HCT116 (cell line): ENCODE data around the gene CHURC1. TPM values are rescaled to one million over a fixed set of nuclear protein-coding genes. Genes with fewer than 3 reads are reported as not detected.

Experiments
- ATAC-seq: fragments of 200-7000 bp; cut with Tn5 transposase; 2 replicates; pipeline ENCODE4 v1.9.1; 2020; ENCODE audit warnings: mild to moderate bottlenecking, moderate library complexity
- BruUV-seq: library from RNA; stranded (reverse); fragments of 400-500 nt; replicated peaks from 2 replicates; lab custom pipeline; 2021; lab: Mats Ljungman, UMichigan
- CTCF ChIA-PET: fragments of 300-600 bp; sonication (Branson Sonifier 250); formaldehyde crosslinking; loops from one replicate; lab custom pipeline; 2021; ENCODE audit warnings: antibody characterized with exemption; lab: Charles Lee
- POLR2A ChIA-PET: fragments of 300-600, 350-600 bp; sonication (Branson Sonifier 250); formaldehyde crosslinking; loops from one replicate; lab custom pipeline; 2021; ENCODE audit warnings: antibody characterized with exemption; lab: Charles Lee
- RAD21 ChIA-PET, 2 experiments: fragments of 300-600 bp; sonication (Branson Sonifier 250); formaldehyde crosslinking; loops; one replicate each; lab custom pipeline; 2023; ENCODE audit warnings: low total read pairs in 2 of 2; ENCODE audit not compliant: uncharacterized antibody in 2 of 2, unreplicated experiment in 2 of 2, low non-redundant PET in 1 of 2; lab: Charles Lee
- DNase-seq: peaks from one replicate; pipeline ENCODE4 v3.0.0-alpha.2; 2010; ENCODE audit warnings: low read depth, low spot score
- H2AFZ ChIP-seq: fragments of 200-600 bp; shearing (Covaris generic), sonication (generic); 2 replicates; pipeline ENCODE4 v1.6.1; 2017; ENCODE audit warnings: low read depth, mixed run types, mixed read lengths, antibody characterized with exemption, low read length; ENCODE audit not compliant: poor library complexity, severe bottlenecking
- H3K27ac ChIP-seq: 2 replicates; pipeline ENCODE4 v1.5.1; 2012; ENCODE audit warnings: low read depth, low read length
- H3K27me3 ChIP-seq: fragments of 200-600 bp; sonication (generic); 2 replicates; pipeline ENCODE4 v1.6.1; 2016; ENCODE audit warnings: mixed run types, low read length, mixed read lengths; ENCODE audit not compliant: insufficient read depth
- H3K36me3 ChIP-seq, 2 experiments: fragments of 200-500 bp in 1 of 2; fragments of 200-600 bp in 1 of 2; sonication (Bioruptor generic) in 1 of 2; sonication (generic) in 1 of 2; 2 replicates each; pipeline versions ENCODE4 v1.5.1 to v1.6.1; 2014 to 2016; ENCODE audit warnings: low read length in 2 of 2, inconsistent platforms in 1 of 2, mixed read lengths in 1 of 2, mixed run types in 1 of 2; ENCODE audit not compliant: insufficient read depth in 2 of 2, control insufficient read depth in 1 of 2
- H3K4me1 ChIP-seq, 2 experiments: fragments of 200-600 bp in 1 of 2; sonication (generic) in 1 of 2; 2 replicates each; pipeline versions ENCODE4 v1.5.1 to v1.6.1; 2012 to 2017; ENCODE audit warnings: low read length in 2 of 2, inconsistent platforms in 1 of 2, mild to moderate bottlenecking in 1 of 2, mixed read lengths in 1 of 2, mixed run types in 1 of 2, moderate library complexity in 1 of 2; ENCODE audit not compliant: insufficient read depth in 2 of 2, control insufficient read depth in 1 of 2
- H3K4me2 ChIP-seq: fragments of 200-600 bp; sonication (generic); 2 replicates; pipeline ENCODE4 v1.6.1; 2017; ENCODE audit warnings: mixed run types, low read length, mixed read lengths
- H3K4me3 ChIP-seq, 2 experiments: fragments of 200-600 bp in 1 of 2; sonication (generic) in 1 of 2; replicated peaks in 1 of 2; 2 replicates each; pipeline ENCODE4 v1.5.1; 2011 to 2016; ENCODE audit warnings: low read length in 2 of 2, control low read depth in 1 of 2, low read depth in 1 of 2, mild to moderate bottlenecking in 1 of 2, mixed read lengths in 1 of 2, mixed run types in 1 of 2
- H3K79me2 ChIP-seq: fragments of 200-600 bp; sonication (generic); 2 replicates; pipeline ENCODE4 v1.6.1; 2017; ENCODE audit warnings: mild to moderate bottlenecking, mixed run types, low read length, moderate library complexity, mixed read lengths; ENCODE audit not compliant: insufficient read depth
- H3K9ac ChIP-seq: fragments of 200-600 bp; sonication (generic); 2 replicates; pipeline ENCODE4 v1.6.1; 2016; ENCODE audit warnings: low read length, mixed read lengths
- H3K9me2 ChIP-seq: fragments of 200-600 bp; sonication (generic), shearing (Covaris generic); 2 replicates; pipeline ENCODE4 v1.6.1; 2017; ENCODE audit warnings: mixed run types, mild to moderate bottlenecking, moderate library complexity; ENCODE audit not compliant: insufficient read depth
- H3K9me3 ChIP-seq, 2 experiments: fragments of 200-500 bp in 1 of 2; fragments of 200-600 bp in 1 of 2; sonication (Bioruptor generic) in 1 of 2; sonication (generic) in 1 of 2; 2 replicates each; pipeline ENCODE4 v1.6.1; 2014 to 2017; ENCODE audit warnings: low read length in 2 of 2, mixed read lengths in 2 of 2, inconsistent platforms in 1 of 2, low read depth in 1 of 2, mild to moderate bottlenecking in 1 of 2, mixed run types in 1 of 2, moderate library complexity in 1 of 2; ENCODE audit not compliant: control insufficient read depth in 1 of 2, insufficient read depth in 1 of 2
- H4K20me1 ChIP-seq: fragments of 200-600 bp; sonication (generic), shearing (Covaris generic); 2 replicates; pipeline ENCODE4 v1.6.1; 2017; ENCODE audit warnings: mixed run types, mild to moderate bottlenecking, moderate library complexity; ENCODE audit not compliant: insufficient read depth
- CEBPB ChIP-seq: IDR thresholded peaks from 2 replicates; pipeline ENCODE4 v1.6.1; 2012; ENCODE audit warnings: low read depth
- ELF1 ChIP-seq: IDR thresholded peaks from 2 replicates; pipeline ENCODE4 v1.6.1; 2012; ENCODE audit warnings: low read depth, borderline replicate concordance
- POLR2A ChIP-seq: IDR thresholded peaks from 2 replicates; pipeline ENCODE4 v1.7.0; 2011; ENCODE audit warnings: borderline replicate concordance; ENCODE audit not compliant: insufficient read depth, insufficient read length; ENCODE audit errors: extremely low read depth
- SP1 ChIP-seq: IDR thresholded peaks from 2 replicates; pipeline ENCODE4 v1.6.1; 2012; ENCODE audit warnings: low read depth
- intact Hi-C: fragments of 100-400 bp; cut with micrococcal nuclease; formaldehyde crosslinking; loops from 2 replicates; pipeline ENCODE4 v1.10.0; 2022
- total RNA-seq: library from RNA; stranded (reverse); gene quantifications from one replicate; pipeline ENCODE4 v1.2.1, GENCODE V29; 2021; ENCODE audit not compliant: unreplicated experiment
- TF ChIP-seq, protein P1 (sequence below): IDR thresholded peaks from 2 replicates; pipeline ENCODE4 v1.6.1; 2012; ENCODE audit warnings: low read depth
- TF ChIP-seq, protein P2 (sequence below): IDR thresholded peaks from 2 replicates; pipeline ENCODE4 v1.6.1; 2011; ENCODE audit warnings: mild to moderate bottlenecking, low read length, moderate library complexity; ENCODE audit not compliant: insufficient replicate concordance; ENCODE audit errors: extremely low read depth

The CHURC1 gene
- total RNA-seq, 1 experiment from 2014 or later: 47.5 TPM

DNA sequence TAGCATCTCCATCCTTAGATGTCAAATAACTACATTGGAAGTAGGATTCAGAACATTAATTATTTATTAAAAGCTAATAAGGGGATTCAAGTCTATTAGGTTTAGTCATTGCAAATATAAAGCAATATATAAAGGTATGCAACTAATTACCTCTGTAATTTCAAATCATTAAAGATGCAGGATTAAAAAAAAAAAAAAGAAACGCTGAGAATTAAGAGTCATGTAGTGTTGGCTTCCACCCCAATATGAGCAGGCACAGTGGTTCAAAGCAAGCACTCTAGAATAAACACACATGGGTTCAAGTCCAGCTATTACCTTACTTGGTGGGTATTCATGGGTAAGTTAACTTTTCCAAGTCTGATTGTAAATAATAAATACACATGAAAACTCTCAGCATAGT is 45.4 kb upstream of the CHURC1 start:
- ATAC-seq: no peak
- Histone ChIP-seq H3K4me3 (no peak overlapping the region), H3K4me1 (no peaks in the 10 kb centered on the region), H3K9ac (no peak overlapping the region), H3K27ac (no peak overlapping the region), H2AFZ (no peak overlapping the region), H3K9me3 (no peaks in the 10 kb centered on the region), H3K36me3 (no peaks in the 10 kb centered on the region), H3K9me2 (no peaks in the 10 kb centered on the region), H3K79me2 (no peaks in the 10 kb centered on the region), H4K20me1 (no peaks in the 10 kb centered on the region), H3K27me3 (no peaks in the 10 kb centered on the region), H3K4me2 (no peak overlapping the region)
- ChIA-PET CTCF (no interaction called here), RAD21 (no interaction called here), POLR2A (interaction anchor here (1.0 kb wide), 1 partner anchor 12 kb away, joined by 5 read pairs; no protein-coding TSS in a partner anchor)
- TF ChIP-seq, protein P1, sequence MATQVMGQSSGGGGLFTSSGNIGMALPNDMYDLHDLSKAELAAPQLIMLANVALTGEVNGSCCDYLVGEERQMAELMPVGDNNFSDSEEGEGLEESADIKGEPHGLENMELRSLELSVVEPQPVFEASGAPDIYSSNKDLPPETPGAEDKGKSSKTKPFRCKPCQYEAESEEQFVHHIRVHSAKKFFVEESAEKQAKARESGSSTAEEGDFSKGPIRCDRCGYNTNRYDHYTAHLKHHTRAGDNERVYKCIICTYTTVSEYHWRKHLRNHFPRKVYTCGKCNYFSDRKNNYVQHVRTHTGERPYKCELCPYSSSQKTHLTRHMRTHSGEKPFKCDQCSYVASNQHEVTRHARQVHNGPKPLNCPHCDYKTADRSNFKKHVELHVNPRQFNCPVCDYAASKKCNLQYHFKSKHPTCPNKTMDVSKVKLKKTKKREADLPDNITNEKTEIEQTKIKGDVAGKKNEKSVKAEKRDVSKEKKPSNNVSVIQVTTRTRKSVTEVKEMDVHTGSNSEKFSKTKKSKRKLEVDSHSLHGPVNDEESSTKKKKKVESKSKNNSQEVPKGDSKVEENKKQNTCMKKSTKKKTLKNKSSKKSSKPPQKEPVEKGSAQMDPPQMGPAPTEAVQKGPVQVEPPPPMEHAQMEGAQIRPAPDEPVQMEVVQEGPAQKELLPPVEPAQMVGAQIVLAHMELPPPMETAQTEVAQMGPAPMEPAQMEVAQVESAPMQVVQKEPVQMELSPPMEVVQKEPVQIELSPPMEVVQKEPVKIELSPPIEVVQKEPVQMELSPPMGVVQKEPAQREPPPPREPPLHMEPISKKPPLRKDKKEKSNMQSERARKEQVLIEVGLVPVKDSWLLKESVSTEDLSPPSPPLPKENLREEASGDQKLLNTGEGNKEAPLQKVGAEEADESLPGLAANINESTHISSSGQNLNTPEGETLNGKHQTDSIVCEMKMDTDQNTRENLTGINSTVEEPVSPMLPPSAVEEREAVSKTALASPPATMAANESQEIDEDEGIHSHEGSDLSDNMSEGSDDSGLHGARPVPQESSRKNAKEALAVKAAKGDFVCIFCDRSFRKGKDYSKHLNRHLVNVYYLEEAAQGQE: no peak
- TF ChIP-seq CEBPB (no peak), POLR2A (no peak), SP1 (no peak), ELF1 (no peak)
- TF ChIP-seq, protein P2, sequence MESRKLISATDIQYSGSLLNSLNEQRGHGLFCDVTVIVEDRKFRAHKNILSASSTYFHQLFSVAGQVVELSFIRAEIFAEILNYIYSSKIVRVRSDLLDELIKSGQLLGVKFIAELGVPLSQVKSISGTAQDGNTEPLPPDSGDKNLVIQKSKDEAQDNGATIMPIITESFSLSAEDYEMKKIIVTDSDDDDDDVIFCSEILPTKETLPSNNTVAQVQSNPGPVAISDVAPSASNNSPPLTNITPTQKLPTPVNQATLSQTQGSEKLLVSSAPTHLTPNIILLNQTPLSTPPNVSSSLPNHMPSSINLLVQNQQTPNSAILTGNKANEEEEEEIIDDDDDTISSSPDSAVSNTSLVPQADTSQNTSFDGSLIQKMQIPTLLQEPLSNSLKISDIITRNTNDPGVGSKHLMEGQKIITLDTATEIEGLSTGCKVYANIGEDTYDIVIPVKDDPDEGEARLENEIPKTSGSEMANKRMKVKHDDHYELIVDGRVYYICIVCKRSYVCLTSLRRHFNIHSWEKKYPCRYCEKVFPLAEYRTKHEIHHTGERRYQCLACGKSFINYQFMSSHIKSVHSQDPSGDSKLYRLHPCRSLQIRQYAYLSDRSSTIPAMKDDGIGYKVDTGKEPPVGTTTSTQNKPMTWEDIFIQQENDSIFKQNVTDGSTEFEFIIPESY: no peak
- intact Hi-C loops: no loop called here
- no peak for DNase-seq
- no TSS peak for BruUV-seq
